OCI-LY7 (cell line): ENCODE measurements around the gene KIAA1671. TPM values are rescaled to one million over a fixed set of nuclear protein-coding genes. Genes with fewer than 3 reads are reported as not detected.

ENCODE experiments used
- BruUV-seq: library from RNA; stranded (reverse); fragments of 400-500 nt; replicated peaks from 2 replicates; lab custom pipeline; 2021; lab: Mats Ljungman, UMichigan
- CTCF ChIA-PET: fragments of 300-600 bp; sonication (Branson Sonifier 250); formaldehyde crosslinking; loops from one replicate; lab custom pipeline; 2022; ENCODE audit warnings: antibody characterized with exemption; ENCODE audit not compliant: unreplicated experiment; lab: Charles Lee
- POLR2A ChIA-PET: fragments of 300-600 bp; sonication (Branson Sonifier 250); formaldehyde crosslinking; loops from one replicate; lab custom pipeline; 2022; ENCODE audit warnings: antibody characterized with exemption; lab: Charles Lee
- DNase-seq: peaks from one replicate; pipeline ENCODE4 v3.0.0-alpha.2; 2015; ENCODE audit warnings: low spot score
- H2AFZ ChIP-seq: fragments of 200-600 bp; sonication (generic), shearing (Covaris generic); 2 replicates; pipeline ENCODE4 v1.6.1; 2014; ENCODE audit warnings: mild to moderate bottlenecking, antibody characterized with exemption, low read length, moderate library complexity
- H3K27ac ChIP-seq: fragments of 200-600 bp; sonication (generic); 2 replicates; pipeline ENCODE4 v1.5.1; 2014; ENCODE audit warnings: mixed run types, low read depth, mild to moderate bottlenecking, moderate library complexity, low read length, inconsistent platforms; ENCODE audit not compliant: poor library complexity, severe bottlenecking
- H3K36me3 ChIP-seq: fragments of 200-600 bp; sonication (generic); 2 replicates; pipeline ENCODE4 v1.6.1; 2014; ENCODE audit warnings: mild to moderate bottlenecking, antibody characterized with exemption, low read length, moderate library complexity, mixed read lengths; ENCODE audit not compliant: insufficient read depth
- H3K4me1 ChIP-seq: fragments of 200-600 bp; sonication (generic); 2 replicates; pipeline ENCODE4 v1.5.1; 2014; ENCODE audit warnings: mild to moderate bottlenecking, low read length; ENCODE audit not compliant: insufficient read depth, poor library complexity, severe bottlenecking
- H3K4me2 ChIP-seq: fragments of 200-600 bp; sonication (generic); 2 replicates; pipeline ENCODE4 v1.6.1; 2014; ENCODE audit warnings: mild to moderate bottlenecking, low read length
- H3K4me3 ChIP-seq: fragments of 200-600 bp; sonication (generic); 2 replicates; pipeline ENCODE4 v1.5.1; 2014; ENCODE audit warnings: mild to moderate bottlenecking, low read depth, low read length; ENCODE audit not compliant: poor library complexity, severe bottlenecking
- H3K79me2 ChIP-seq: fragments of 200-600 bp; sonication (generic); 2 replicates; pipeline ENCODE4 v1.6.1; 2016; ENCODE audit warnings: low read depth, mild to moderate bottlenecking, low read length, moderate library complexity, mixed read lengths; ENCODE audit not compliant: insufficient read depth
- H3K9me2 ChIP-seq: fragments of 200-600 bp; sonication (generic); 2 replicates; pipeline ENCODE4 v1.6.1; 2016; ENCODE audit warnings: mild to moderate bottlenecking, low read length, mixed read lengths; ENCODE audit not compliant: insufficient read depth
- H3K9me3 ChIP-seq: fragments of 200-600 bp; sonication (generic); 2 replicates; pipeline ENCODE4 v1.6.1; 2014; ENCODE audit warnings: mild to moderate bottlenecking, mixed run types, low read length, mixed read lengths
- H4K20me1 ChIP-seq: fragments of 200-600 bp; sonication (generic); 2 replicates; pipeline ENCODE4 v1.6.1; 2014; ENCODE audit warnings: mild to moderate bottlenecking, antibody characterized with exemption, low read length, moderate library complexity, mixed read lengths; ENCODE audit not compliant: insufficient read depth
- EZH2phosphoT487 ChIP-seq: fragments of 200-600 bp; sonication (generic); IDR thresholded peaks from 2 replicates; pipeline ENCODE4 v1.6.1; 2018; ENCODE audit warnings: low read depth, borderline replicate concordance, mild to moderate bottlenecking, mixed run types, antibody characterized with exemption, low read length, moderate library complexity, mixed read lengths
- intact Hi-C: fragments of 100-400 bp; cut with micrococcal nuclease; formaldehyde crosslinking; loops from one replicate; pipeline ENCODE4 v1.10.0; 2022; ENCODE audit not compliant: unreplicated experiment
- total RNA-seq, 2 experiments: library from RNA; depleted of rRNA in 1 of 2; stranded (reverse); fragments of >200 nt in 1 of 2; shearing (Covaris generic) in 1 of 2; gene quantifications; 2 replicates each; pipeline ENCODE4 v1.2.3, GENCODE V29; 2014 to 2022
- TF ChIP-seq, protein P1 (sequence below): fragments of 200-600 bp; sonication (generic); conservative IDR thresholded peaks from 2 replicates; pipeline ENCODE4 v1.5.1; 2014; ENCODE audit warnings: mild to moderate bottlenecking, antibody characterized with exemption, low read length, moderate library complexity, mixed read lengths

The KIAA1671 gene
- total RNA-seq, 2 experiments from 2014 or later, result not detected

DNA sequence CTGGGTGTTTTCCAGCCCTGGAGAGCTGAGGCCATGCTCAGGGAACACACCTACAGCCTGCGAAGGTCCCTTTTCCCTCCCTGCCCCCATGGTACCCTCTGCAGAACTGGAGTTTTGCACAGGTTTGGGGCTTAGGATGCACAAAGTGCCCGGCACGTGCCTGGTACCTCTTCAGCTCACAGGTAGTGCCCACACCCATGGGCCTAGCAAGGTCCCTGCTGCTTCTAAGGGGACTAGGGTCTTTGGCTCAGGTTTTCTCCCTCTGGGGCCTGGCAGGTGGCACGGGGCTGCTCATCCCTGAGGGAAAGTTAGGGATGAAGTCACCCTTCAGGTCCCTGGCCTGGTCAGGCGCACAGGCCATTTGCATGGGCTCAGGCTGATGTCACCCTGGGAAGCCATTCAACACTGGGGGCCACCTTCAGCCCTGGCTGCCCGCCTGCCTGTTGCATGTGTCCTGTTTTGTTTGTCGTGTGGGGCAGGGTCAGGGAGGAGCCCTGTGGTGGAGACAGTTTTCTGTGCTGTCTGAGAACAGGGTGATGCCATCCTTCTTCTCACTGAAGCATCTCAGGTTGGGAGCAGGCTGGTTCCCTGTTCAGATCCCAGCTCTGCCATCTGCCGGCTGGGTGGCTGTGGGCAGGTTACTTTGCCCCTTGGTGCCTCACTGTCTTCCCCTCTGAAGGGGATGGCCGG lies 178.8 kb downstream of the KIAA1671 start:
- H3K4me2 ChIP-seq, result no peak overlapping the region

DNA sequence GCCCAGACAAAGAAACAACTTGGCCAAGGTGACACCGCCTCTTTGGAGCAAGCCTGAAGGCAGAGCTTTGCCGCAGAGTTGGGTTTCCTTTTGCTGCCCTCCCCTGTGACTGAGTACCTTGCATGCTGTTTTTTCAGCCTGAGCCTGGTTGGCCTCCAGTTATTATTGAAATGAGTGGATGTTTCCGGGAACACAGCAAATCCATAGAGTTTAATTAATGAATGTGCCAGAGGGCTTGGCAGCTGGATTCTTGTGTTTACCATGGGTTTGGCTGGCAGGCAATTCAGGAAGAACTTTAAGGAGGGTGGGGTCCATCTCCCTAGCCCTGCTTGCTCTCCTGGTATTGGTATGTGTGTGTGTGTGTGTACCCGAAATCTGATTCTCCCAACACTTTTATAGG lies 181.5 kb downstream of the KIAA1671 start:
- no peaks in the 10 kb centered on the region for H3K36me3 ChIP-seq
- H3K79me2 ChIP-seq, result no peaks in the 10 kb centered on the region
- no peaks in the 10 kb centered on the region for H3K9me3 ChIP-seq
- no peak overlapping the region for H3K27ac ChIP-seq
- BruUV-seq, result no TSS peak
- ChIA-PET CTCF (interaction anchor here (0.6 kb wide), 1 partner anchor 122 kb away, joined by 3 read pairs; no protein-coding TSS in a partner anchor), POLR2A (no interaction called here)
- DNase-seq, result no peak
- H3K4me2 ChIP-seq, result no peak overlapping the region
- TF ChIP-seq, protein P1, sequence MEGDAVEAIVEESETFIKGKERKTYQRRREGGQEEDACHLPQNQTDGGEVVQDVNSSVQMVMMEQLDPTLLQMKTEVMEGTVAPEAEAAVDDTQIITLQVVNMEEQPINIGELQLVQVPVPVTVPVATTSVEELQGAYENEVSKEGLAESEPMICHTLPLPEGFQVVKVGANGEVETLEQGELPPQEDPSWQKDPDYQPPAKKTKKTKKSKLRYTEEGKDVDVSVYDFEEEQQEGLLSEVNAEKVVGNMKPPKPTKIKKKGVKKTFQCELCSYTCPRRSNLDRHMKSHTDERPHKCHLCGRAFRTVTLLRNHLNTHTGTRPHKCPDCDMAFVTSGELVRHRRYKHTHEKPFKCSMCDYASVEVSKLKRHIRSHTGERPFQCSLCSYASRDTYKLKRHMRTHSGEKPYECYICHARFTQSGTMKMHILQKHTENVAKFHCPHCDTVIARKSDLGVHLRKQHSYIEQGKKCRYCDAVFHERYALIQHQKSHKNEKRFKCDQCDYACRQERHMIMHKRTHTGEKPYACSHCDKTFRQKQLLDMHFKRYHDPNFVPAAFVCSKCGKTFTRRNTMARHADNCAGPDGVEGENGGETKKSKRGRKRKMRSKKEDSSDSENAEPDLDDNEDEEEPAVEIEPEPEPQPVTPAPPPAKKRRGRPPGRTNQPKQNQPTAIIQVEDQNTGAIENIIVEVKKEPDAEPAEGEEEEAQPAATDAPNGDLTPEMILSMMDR, result no peak
- no peak for TF ChIP-seq EZH2phosphoT487
- H4K20me1 ChIP-seq, result no peaks in the 10 kb centered on the region
- no peaks in the 10 kb centered on the region for H3K9me2 ChIP-seq
- H3K4me3 ChIP-seq, result no peak overlapping the region
- intact Hi-C loops, result no loop called here
- H2AFZ ChIP-seq, result no peak overlapping the region
- H3K4me1 ChIP-seq, result no peaks in the 10 kb centered on the region

More for the DNA sequence above, 178.8 kb downstream of the KIAA1671 start:
- no TSS peak for BruUV-seq
- no peaks in the 10 kb centered on the region for H3K4me1 ChIP-seq
- no peak overlapping the region for H3K27ac ChIP-seq
- TF ChIP-seq, protein P1, result no peak
- no peaks in the 10 kb centered on the region for H4K20me1 ChIP-seq
- H3K36me3 ChIP-seq, result no peaks in the 10 kb centered on the region
- DNase-seq, result no peak
- H3K9me3 ChIP-seq, result no peaks in the 10 kb centered on the region
- no peak overlapping the region for H3K4me3 ChIP-seq
- H2AFZ ChIP-seq, result no peak overlapping the region
- H3K79me2 ChIP-seq, result no peaks in the 10 kb centered on the region
- no peaks in the 10 kb centered on the region for H3K9me2 ChIP-seq
- ChIA-PET CTCF (no interaction called here), POLR2A (no interaction called here)
- intact Hi-C loops, result no loop called here

DNA sequence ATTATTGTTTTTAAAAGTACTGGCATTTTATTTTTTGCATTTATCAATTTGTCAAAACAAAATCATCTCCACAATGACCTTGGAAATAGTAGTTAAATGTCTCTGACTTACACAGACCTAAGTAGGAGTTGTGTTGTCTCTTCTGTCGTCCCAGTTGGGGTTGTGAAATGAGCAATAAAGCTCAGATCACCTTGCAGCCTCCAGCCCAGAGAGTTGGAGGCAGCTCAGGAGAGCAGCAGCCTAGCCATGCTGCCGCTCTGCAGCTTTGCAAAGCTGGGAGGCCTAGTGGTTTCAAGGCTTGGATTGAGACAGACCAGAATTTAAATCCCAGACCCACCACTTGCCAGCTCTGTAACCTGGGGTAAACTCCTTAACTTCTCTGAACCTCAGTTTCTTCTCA lies 181.9 kb downstream of the KIAA1671 start:
- intact Hi-C loops, result no loop called here
- Histone ChIP-seq H2AFZ (no peak overlapping the region), H3K27ac (no peak overlapping the region), H4K20me1 (no peaks in the 10 kb centered on the region), H3K4me1 (no peaks in the 10 kb centered on the region), H3K9me3 (no peaks in the 10 kb centered on the region), H3K4me3 (no peak overlapping the region), H3K36me3 (no peaks in the 10 kb centered on the region), H3K9me2 (no peaks in the 10 kb centered on the region), H3K4me2 (no peak overlapping the region), H3K79me2 (no peaks in the 10 kb centered on the region)
- POLR2A ChIA-PET, result no interaction called here
- no peak for DNase-seq
- CTCF ChIA-PET, result interaction anchor here (0.6 kb wide), 1 partner anchor 123 kb away, joined by 3 read pairs; no protein-coding TSS in a partner anchor
- no TSS peak for BruUV-seq
- TF ChIP-seq, protein P1, result no peak
- TF ChIP-seq EZH2phosphoT487, result no peak
